Measurements from ENCODE around the gene TMEM121. TPM values are rescaled to one million over a fixed set of nuclear protein-coding genes. Genes with fewer than 3 reads are reported as not detected.

The TMEM121 gene
- total RNA-seq, 1 donor from 2014 or later = 4.0 TPM

GRCh38 chr14:105534586-105534985 is 8.2 kb downstream of the TMEM121 start:
- Histone ChIP-seq H3K27ac (ENCODE audit: low read depth, low read length) (no peak overlapping the region), H3K9ac (ENCODE audit: low read length) (no peak overlapping the region), H3K79me2 (ENCODE audit: insufficient read depth, low read length) (no peaks in the 10 kb centered on the region), H2AFZ (ENCODE audit: low read depth, low read length) (no peak overlapping the region), H3K4me1 (ENCODE audit: insufficient read depth, low read length) (no peaks in the 10 kb centered on the region), H3K36me3 (ENCODE audit: insufficient read depth, low read length) (no peaks in the 10 kb centered on the region), H3K27me3 (ENCODE audit: insufficient read depth, low read length) (peaks cover 2% of the 10 kb centered on the region), H3K4me2 (ENCODE audit: low read length) (no peak overlapping the region), H4K20me1 (ENCODE audit: insufficient read depth, low read length) (no peaks in the 10 kb centered on the region), H3K4me3 (ENCODE audit: insufficient read depth, low read depth, low read length) (no peak overlapping the region), H3K9me3 (ENCODE audit: insufficient read depth, low read depth, low read length) (no peaks in the 10 kb centered on the region)
- Mint-ChIP-seq H3K27ac (ENCODE audit: unreplicated experiment) (no peak overlapping the region), H3K27me3 (ENCODE audit: low read depth, unreplicated experiment) (peaks cover 44% of the 10 kb centered on the region), H3K4me1 (ENCODE audit: low read depth, unreplicated experiment) (no peaks in the 10 kb centered on the region), H3K9me3 (ENCODE audit: unreplicated experiment) (peaks cover 2% of the 10 kb centered on the region), H3K4me3 (ENCODE audit: unreplicated experiment) (no peak overlapping the region), H3K36me3 (ENCODE audit: low read depth, unreplicated experiment) (peaks cover 1% of the 10 kb centered on the region)
- FAIRE-seq (no peak), DNase-seq (ENCODE audit: low read depth) (no peak)
- TF ChIP-seq EZH2 (IDR thresholded peaks at IDR 0.05; ENCODE audit: insufficient read depth, low read length) (no peak), CTCF (IDR thresholded peaks at IDR 0.05; ENCODE audit: insufficient read depth, low read depth, low read length) (no peak)

- Mint-ChIP-seq H3K9me3 (ENCODE audit: unreplicated experiment) (peaks cover 2% of the 10 kb centered on the region), H3K27ac (ENCODE audit: unreplicated experiment) (no peak overlapping the region), H3K4me3 (ENCODE audit: unreplicated experiment) (no peak overlapping the region), H3K36me3 (ENCODE audit: low read depth, unreplicated experiment) (peaks cover 1% of the 10 kb centered on the region), H3K4me1 (ENCODE audit: low read depth, unreplicated experiment) (no peaks in the 10 kb centered on the region), H3K27me3 (ENCODE audit: low read depth, unreplicated experiment) (peaks cover 46% of the 10 kb centered on the region)
- H3K9me3 ChIP-seq (ENCODE audit: insufficient read depth, low read depth, low read length) = no peaks in the 10 kb centered on the region
- H4K20me1 ChIP-seq (ENCODE audit: insufficient read depth, low read length) = no peaks in the 10 kb centered on the region
- H3K27ac ChIP-seq (ENCODE audit: low read depth, low read length) = no peak overlapping the region
- peaks cover 2% of the 10 kb centered on the region for H3K27me3 ChIP-seq (ENCODE audit: insufficient read depth, low read length)
- FAIRE-seq = no peak
- no peaks in the 10 kb centered on the region for H3K36me3 ChIP-seq (ENCODE audit: insufficient read depth, low read length)
- no peak overlapping the region for H3K9ac ChIP-seq (ENCODE audit: low read length)
- H2AFZ ChIP-seq (ENCODE audit: low read depth, low read length) = no peak overlapping the region
- no peaks in the 10 kb centered on the region for H3K4me1 ChIP-seq (ENCODE audit: insufficient read depth, low read length)
- H3K79me2 ChIP-seq (ENCODE audit: insufficient read depth, low read length) = no peaks in the 10 kb centered on the region
- no peak overlapping the region for H3K4me2 ChIP-seq (ENCODE audit: low read length)
- H3K4me3 ChIP-seq (ENCODE audit: insufficient read depth, low read depth, low read length) = no peak overlapping the region
- DNase-seq (ENCODE audit: low read depth) = no peak
- TF ChIP-seq CTCF (IDR thresholded peaks at IDR 0.05; ENCODE audit: insufficient read depth, low read depth, low read length) (no peak), EZH2 (IDR thresholded peaks at IDR 0.05; ENCODE audit: insufficient read depth, low read length) (no peak)
Observed at GRCh38 chr14:105536051-105536450, 9.7 kb downstream of the TMEM121 start.

GRCh38 chr14:105536691-105537579 is 10.6 kb downstream of the TMEM121 start:
- no peak overlapping the region for H3K27ac Mint-ChIP-seq (ENCODE audit: unreplicated experiment)
- no peak overlapping the region for H3K4me3 Mint-ChIP-seq (ENCODE audit: unreplicated experiment)
- H3K36me3 ChIP-seq (ENCODE audit: insufficient read depth, low read length) = no peaks in the 10 kb centered on the region
- no peaks in the 10 kb centered on the region for H3K4me1 Mint-ChIP-seq (ENCODE audit: low read depth, unreplicated experiment)
- TF ChIP-seq CTCF (IDR thresholded peaks at IDR 0.05; ENCODE audit: insufficient read depth, low read depth, low read length) (no peak), EZH2 (IDR thresholded peaks at IDR 0.05; ENCODE audit: insufficient read depth, low read length) (no peak)
- DNase-seq (ENCODE audit: low read depth) (no peak), FAIRE-seq (no peak)
- H3K4me1 ChIP-seq (ENCODE audit: insufficient read depth, low read length) = no peaks in the 10 kb centered on the region
- H3K9ac ChIP-seq (ENCODE audit: low read length) = no peak overlapping the region
- no peaks in the 10 kb centered on the region for H3K79me2 ChIP-seq (ENCODE audit: insufficient read depth, low read length)
- H2AFZ ChIP-seq (ENCODE audit: low read depth, low read length) = no peak overlapping the region
- H3K9me3 ChIP-seq (ENCODE audit: insufficient read depth, low read depth, low read length) = no peaks in the 10 kb centered on the region
- peaks cover 2% of the 10 kb centered on the region for H3K27me3 ChIP-seq (ENCODE audit: insufficient read depth, low read length)
- no peak overlapping the region for H3K4me3 ChIP-seq (ENCODE audit: insufficient read depth, low read depth, low read length)
- no peaks in the 10 kb centered on the region for H4K20me1 ChIP-seq (ENCODE audit: insufficient read depth, low read length)
- peaks cover 2% of the 10 kb centered on the region for H3K9me3 Mint-ChIP-seq (ENCODE audit: unreplicated experiment)
- peaks cover 1% of the 10 kb centered on the region for H3K36me3 Mint-ChIP-seq (ENCODE audit: low read depth, unreplicated experiment)
- H3K4me2 ChIP-seq (ENCODE audit: low read length) = no peak overlapping the region
- H3K27me3 Mint-ChIP-seq (ENCODE audit: low read depth, unreplicated experiment) = peaks cover 48% of the 10 kb centered on the region
- no peak overlapping the region for H3K27ac ChIP-seq (ENCODE audit: low read depth, low read length)
